C4-2B (cell line): ENCODE results near the gene ATP11C.

ENCODE experiments used
- ZFX ChIP-seq: fragments of 450-650 bp; IDR thresholded peaks from 2 replicates; pipeline ENCODE4 v1.6.1; 2017
- TF ChIP-seq, protein P1 (sequence below): fragments of 450-650 bp; conservative IDR thresholded peaks from 2 replicates; pipeline ENCODE4 v1.5.1; 2017; ENCODE audit warnings: mild to moderate bottlenecking

DNA sequence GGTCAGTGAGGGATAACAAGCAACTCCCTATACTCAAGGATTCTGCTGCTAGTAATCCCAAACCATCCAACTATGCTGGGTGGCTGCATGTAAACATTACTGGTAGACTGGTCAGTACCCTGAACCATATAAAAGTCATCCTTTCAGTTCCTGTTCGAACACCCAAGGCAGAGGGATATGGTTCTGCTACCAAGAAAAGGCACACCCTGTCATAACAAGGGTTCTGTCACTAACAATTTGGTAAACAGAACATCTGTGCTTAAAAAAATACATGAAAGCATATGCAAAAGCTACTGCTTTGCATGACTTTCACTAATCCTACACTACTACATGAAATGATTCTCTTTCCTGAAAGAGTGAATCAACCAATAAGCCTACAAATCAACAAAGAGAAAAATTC, 148.0 kb downstream of the ATP11C start:
- TF ChIP-seq, protein P1, sequence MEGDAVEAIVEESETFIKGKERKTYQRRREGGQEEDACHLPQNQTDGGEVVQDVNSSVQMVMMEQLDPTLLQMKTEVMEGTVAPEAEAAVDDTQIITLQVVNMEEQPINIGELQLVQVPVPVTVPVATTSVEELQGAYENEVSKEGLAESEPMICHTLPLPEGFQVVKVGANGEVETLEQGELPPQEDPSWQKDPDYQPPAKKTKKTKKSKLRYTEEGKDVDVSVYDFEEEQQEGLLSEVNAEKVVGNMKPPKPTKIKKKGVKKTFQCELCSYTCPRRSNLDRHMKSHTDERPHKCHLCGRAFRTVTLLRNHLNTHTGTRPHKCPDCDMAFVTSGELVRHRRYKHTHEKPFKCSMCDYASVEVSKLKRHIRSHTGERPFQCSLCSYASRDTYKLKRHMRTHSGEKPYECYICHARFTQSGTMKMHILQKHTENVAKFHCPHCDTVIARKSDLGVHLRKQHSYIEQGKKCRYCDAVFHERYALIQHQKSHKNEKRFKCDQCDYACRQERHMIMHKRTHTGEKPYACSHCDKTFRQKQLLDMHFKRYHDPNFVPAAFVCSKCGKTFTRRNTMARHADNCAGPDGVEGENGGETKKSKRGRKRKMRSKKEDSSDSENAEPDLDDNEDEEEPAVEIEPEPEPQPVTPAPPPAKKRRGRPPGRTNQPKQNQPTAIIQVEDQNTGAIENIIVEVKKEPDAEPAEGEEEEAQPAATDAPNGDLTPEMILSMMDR, result no peak
- no peak for TF ChIP-seq ZFX
